LoVo (cell line): ENCODE measurements around the gene HAO1.
"Not testable (repeated sequence)": the region's sequence is repeated elsewhere in the genome, so short reads cannot be mapped to it uniquely, and the experiment has no call there.

Experiments
- DNase-seq: peaks from one replicate; pipeline ENCODE4 v3.0.0-alpha.2; 2016; ENCODE audit warnings: low spot score

Gene HAO1

DNA sequence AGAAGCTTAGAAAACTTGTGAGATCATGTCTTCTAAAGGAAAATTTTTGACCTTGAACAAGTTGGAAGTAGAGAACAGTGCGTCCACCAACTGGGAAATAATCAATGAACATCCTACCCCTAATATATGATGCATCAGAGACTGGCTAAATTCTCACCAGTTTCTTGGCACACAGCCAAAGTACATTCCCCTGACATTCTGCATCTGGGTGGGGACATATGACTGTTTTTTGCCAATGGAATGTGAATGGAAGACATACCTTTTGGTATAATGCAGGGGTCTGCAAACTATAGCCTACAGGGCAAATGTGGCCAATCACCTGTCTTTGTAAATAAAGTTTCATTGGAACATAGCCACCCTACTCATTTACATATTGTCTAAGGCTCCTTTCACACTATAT is 84.7 kb downstream of the HAO1 start:
- no peak for DNase-seq

DNA sequence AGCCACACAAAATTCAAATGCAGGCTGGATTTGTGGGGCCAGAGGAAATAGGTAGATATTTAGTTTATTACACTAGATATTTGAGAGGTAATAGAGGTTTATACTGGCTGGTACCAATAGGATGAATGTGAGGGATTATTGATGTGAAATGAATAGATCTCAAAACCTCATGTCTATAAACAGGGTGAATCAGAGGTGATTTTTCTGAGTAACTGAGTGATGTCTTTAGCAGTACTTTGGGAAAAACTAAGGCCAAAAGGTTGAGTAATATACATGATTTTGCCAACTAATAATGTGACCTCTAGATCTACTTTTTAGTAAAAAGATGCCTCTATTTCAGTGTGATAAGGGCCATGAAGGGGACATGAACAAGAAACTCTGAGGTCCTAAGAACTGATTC is 86.8 kb downstream of the HAO1 start:
- DNase-seq, result no peak

DNA sequence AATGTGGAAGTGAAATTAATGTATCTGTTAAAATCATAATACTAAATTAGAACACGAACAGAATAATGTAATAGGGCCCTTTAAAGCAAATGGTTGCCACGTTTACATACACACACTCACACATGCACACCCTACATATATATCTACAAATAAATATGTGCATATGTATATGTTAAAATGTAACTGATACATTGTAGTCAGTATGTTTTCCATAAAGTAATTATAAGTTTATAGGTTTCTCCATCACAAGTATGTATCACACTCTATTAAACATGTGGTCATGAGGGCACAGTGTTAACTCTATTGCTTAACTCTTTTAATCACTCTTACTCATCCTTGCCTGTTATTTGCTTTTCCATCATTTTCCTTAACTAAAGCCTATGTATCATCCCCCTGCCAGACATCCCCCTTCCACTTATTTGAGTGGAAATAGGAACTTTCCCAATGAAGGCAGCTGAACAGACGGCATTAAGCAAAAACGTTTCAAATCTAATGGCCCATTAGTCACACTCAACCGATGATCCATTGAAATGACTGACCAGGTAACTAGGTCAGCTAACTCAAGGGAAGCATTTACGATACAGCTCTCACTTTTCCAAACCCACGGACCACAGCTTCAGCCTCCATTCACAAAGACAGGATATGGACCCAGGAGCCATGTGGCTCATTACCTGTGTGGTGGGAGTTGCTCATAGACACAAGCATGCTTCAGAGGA is 89.3 kb downstream of the HAO1 start:
- DNase-seq, result no peak

DNA sequence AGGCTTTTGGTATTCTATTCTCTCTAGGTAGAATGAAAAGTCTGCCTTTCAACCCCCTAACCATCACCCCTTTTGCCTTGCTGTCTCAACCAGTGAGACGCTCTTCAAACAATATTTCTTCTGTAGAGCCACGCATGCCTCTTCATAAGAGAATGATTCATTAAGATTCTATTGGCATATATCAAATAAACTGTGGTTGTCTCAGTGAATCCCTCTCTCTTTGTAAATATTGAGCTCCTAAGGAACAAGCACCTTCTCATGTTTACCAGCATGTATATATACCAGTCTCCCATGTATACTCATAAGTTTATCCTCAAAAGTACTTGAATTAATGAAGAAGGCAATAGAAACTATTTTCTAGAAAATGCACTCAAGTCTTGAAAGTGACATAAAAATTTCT is 90.6 kb downstream of the HAO1 start:
- DNase-seq, result no peak

DNA sequence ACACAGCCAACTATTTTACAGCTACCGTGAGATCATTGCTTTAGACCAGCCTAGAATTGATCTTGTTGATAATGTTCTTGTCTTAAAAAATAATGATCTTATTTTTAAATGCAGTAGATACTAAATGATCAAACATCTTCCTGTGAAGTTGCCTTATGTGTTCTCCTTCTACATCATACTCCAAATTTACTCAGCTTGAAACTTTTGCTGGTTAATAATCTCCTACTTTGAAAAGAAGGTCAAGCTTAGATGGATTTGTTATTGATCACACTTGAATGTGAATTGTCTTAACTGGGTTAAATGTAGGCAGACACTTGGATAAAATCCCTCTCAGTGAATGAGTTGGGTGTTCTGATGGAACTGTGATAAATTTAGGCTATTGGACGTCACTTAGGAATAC is 91.9 kb downstream of the HAO1 start:
- DNase-seq, result no peak

DNA sequence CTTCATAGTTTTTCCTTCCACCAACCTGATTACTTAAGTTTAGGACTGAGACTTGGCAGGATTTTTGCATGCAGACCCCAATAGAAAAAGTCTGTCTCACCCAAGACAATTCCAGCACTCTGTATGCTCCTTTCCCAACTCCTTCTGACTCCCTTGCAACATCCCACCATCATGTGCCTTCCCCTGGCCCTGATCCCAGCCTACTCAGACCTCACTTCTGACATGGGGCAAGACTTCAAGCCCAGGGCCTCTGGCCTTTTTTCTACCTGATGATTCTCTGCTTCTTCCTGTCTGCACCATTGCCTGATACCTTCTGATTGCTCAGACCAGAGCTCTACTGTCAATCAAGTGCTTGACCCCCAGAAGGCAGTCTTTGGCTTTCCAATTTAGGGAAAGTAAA is 96.6 kb downstream of the HAO1 start:
- DNase-seq, result no peak

DNA sequence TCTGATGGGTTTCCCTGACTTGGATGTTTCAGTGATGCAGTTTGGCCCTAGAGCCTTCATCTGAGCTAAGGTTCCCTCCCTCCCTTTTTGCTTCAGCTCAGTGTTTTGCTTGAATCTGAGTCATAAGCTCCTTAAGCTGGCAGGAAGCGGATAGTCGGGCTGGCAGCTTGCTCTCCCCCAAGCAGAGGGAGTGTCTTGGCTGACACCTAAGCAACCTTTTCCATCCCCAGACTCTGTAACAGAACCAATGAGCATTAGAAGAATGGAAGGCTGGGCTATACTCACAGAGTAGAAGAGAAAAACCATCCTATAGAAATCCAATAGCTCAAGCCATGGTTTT is 98.3 kb downstream of the HAO1 start:
- DNase-seq, result no peak

DNA sequence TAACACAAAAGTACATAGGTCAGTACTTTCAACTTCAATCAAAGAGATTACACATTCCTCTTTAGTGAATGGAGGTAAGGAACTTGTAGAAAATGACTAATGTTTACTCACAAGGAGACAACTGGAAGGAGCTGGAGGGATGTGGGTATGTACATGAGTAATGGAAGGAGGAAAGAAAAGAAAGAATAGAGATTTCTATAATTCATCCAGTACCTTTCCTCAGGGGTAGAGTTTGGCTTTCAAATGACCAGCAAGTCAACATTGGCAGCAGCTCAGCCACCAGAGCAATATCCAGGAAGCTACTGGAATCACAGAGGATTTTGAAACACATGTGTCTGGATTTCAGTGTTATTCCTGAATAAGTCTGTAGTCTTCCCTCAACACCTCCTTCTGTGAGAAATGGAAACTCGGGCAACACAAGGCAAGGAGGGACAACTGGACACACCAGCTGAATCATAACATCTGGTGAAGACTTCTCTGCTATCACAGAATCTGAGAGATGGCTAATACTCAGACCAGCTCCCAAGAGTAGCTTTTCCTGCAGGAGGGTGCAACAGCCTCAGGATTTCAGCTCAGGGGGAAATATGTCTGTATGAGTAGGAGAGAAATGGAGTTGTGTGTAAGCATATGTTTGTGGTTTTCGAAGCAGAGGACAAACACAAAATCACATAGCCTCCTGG is 98.8 kb downstream of the HAO1 start:
- DNase-seq, result no peak

DNA sequence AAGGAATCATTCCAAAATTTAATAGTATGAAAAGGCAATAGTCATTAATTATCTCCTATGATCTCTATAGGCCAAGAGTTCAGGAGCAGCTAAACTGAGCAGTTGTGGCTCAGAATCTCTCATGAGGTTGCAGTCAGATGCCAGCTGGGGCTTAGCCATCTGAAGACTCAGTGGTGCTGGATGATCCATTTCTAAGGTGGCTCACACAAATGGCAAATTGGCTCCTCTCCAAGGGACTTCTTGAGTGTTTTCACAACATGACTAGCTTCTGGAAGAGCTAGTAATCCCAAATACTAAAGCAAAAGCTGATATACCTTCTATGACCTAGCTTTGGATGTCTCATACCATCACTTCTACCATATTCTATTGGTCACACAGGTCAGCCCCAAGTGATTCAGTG is 104.2 kb downstream of the HAO1 start:
- no peak for DNase-seq

DNA sequence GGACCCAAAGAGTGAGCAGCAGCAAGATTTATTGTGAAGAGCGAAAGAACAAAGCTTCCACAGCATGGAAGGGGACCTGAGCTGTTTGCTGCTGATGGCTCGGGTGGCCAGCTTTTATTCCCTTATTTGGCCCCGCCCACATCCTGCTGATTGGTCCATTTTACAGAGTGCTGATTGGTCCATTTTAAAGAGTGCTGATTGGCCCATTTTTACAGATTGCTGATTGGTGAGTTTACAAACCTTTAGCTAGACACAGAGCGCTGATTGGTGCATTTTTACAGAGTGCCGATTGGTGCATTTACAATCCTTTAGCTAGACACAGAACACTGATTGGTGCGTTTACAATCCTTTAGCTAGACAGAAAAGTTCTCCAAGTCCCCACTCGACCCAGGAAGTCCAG is 105.8 kb downstream of the HAO1 start:
- DNase-seq, result not testable (repeated sequence)
